Gastrocnemius medialis (tissue), 4 donors: ENCODE results near the gene SMYD3.

ENCODE experiments used
- CTCF ChIP-seq, 5 experiments: fragments of 450-650 bp in 3 of 5; fragments of 200-600 bp in 2 of 5; sonication (generic) in 2 of 5; IDR thresholded peaks in 4 of 5; conservative IDR thresholded peaks in 1 of 5; 1 replicate in 4 of 5; 2 replicates in 1 of 5; pipeline ENCODE4 v1.5.1; 2016 to 2019; ENCODE audit warnings: antibody characterized with exemption in 5 of 5, mild to moderate bottlenecking in 3 of 5, moderate library complexity in 3 of 5
- POLR2A ChIP-seq, 2 donors: fragments of 450-650 bp; IDR thresholded peaks; one replicate each; pipeline ENCODE4 v1.6.1; 2017; ENCODE audit warnings: antibody characterized with exemption in 2 of 2, mild to moderate bottlenecking in 2 of 2, moderate library complexity in 2 of 2

- TF ChIP-seq POLR2A (IDR thresholded peaks at IDR 0.05) (no peak), CTCF (IDR thresholded peaks at IDR 0.05 in 4 of 5, conservative IDR thresholded peaks at IDR 0.05 in 1 of 5) (no peak)
These were observed 744.6 kb downstream of the SMYD3 start for GRCh38 chr1:245762396-245762910.
